Measurements from ENCODE around the gene ARID5B. TPM values are rescaled to one million over a fixed set of nuclear protein-coding genes. Genes with fewer than 3 reads are reported as not detected.

ARID5B gene
- total and polyA plus RNA-seq, 2 of the 4 experiments (the other 2 are of a cell fraction) = 41.0 to 125 TPM

GRCh38 chr10:62022830-62023229 is 121.3 kb downstream of the ARID5B start:
- Histone ChIP-seq H3K56ac (ENCODE audit: extremely low read depth, insufficient read depth, low read length) (no peak overlapping the region), H3K4me1 (ENCODE audit: control insufficient read depth, insufficient read depth, low read length) (peaks cover 34% of the 10 kb centered on the region), H4K8ac (ENCODE audit: low read depth in 2 of 2, low read length in 2 of 2) (peak overlapping the region in 1 of 2 experiments; percentile 11; a peak in 1 of 4 replicates), H3K4ac (ENCODE audit: low read depth, low read length) (peak overlapping the region; percentile 4; the same call in 1 of the 2 replicates), H3K18ac (ENCODE audit: low read depth, low read length) (no peak overlapping the region), H4K20me1 (ENCODE audit: insufficient read depth, low read length) (peaks cover 2% of the 10 kb centered on the region; the same call in 1 of the 2 replicates), H2BK5ac (ENCODE audit: low read depth, low read length, poor library complexity, severe bottlenecking) (no peak overlapping the region), H2BK20ac (ENCODE audit: low read depth, low read length) (peak overlapping the region; percentile 39; the same call in 1 of the 2 replicates), H3K9ac (ENCODE audit: low read depth, low read length) (no peak overlapping the region), H4K5ac (ENCODE audit: low read depth, low read length) (no peak overlapping the region), H3K4me2 (ENCODE audit: low read depth, low read length) (no peak overlapping the region), H2BK120ac (ENCODE audit: low read depth, low read length) (peak overlapping the region; percentile 21; the same call in 1 of the 2 replicates), H2AK5ac (ENCODE audit: low read depth, low read length) (peak overlapping the region; percentile 60; the same call in 1 of the 2 replicates), H3K23ac (ENCODE audit: low read depth, low read length) (no peak overlapping the region), H2BK15ac (ENCODE audit: low read depth, low read length) (0 out of 3 replicates have a peak overlapping the region, but pooled peaks have one; percentile 36), H3K79me1 (ENCODE audit: low read depth in 1 of 2, low read length in 2 of 2) (peaks cover 57 to 88% of the 10 kb centered on the region in 2 experiments), H3K14ac (replicated peaks; ENCODE audit: low read depth, low read length) (no peak overlapping the region), H3K27ac (ENCODE audit: insufficient read depth, low read length) (no peak overlapping the region), H3K36me3 (ENCODE audit: control insufficient read depth, insufficient read depth, low read length) (peaks cover 10% of the 10 kb centered on the region; the same call in 1 of the 2 replicates), H3K9me1 (ENCODE audit: insufficient read depth, low read length) (peaks cover 14% of the 10 kb centered on the region), H4K91ac (ENCODE audit: insufficient read depth, low read depth, low read length) (no peak overlapping the region), H3K4me3 (ENCODE audit: insufficient read depth, low read depth, low read length) (no peak overlapping the region), H2AK9ac (replicated peaks; ENCODE audit: low read depth, low read length, poor library complexity) (no peak overlapping the region), H2AFZ (replicated peaks; ENCODE audit: low read length, poor library complexity) (no peak overlapping the region), H3K9me3 (ENCODE audit: control insufficient read depth, insufficient read depth, low read length) (no peaks in the 10 kb centered on the region; the same call in 1 of the 2 replicates), H3K27me3 (ENCODE audit: control insufficient read depth, insufficient read depth, low read length) (no peaks in the 10 kb centered on the region)
- CTCF ChIA-PET = no interaction called here
- DNase-seq = no peak
- 82% methylated on average over 4 of the region's 6 CpGs; no CpG with 5 or more reads in 1 of the 2 experiments for WGBS, 2 experiments (ENCODE audit: extremely low coverage in 2 of 2, insufficient read length in 1 of 2)
- BruUV-seq (replicated peaks) = no TSS peak
- POLR2A ChIA-PET (ENCODE audit: unreplicated experiment) = no interaction called here
- TF ChIP-seq RFX5 (IDR thresholded peaks at IDR 0.05; ENCODE audit: low read depth, low read length) (no peak), MAFK (IDR thresholded peaks at IDR 0.05; ENCODE audit: low read depth, low read length) (no peak), NFE2L2 (IDR thresholded peaks at IDR 0.05; ENCODE audit: low read depth, low read length) (no peak), FOS (IDR thresholded peaks at IDR 0.05; ENCODE audit: low read depth, low read length) (no peak), POLR2A (IDR thresholded peaks at IDR 0.05; ENCODE audit: low read depth, low read length) (no peak), MAZ (IDR thresholded peaks at IDR 0.05; ENCODE audit: borderline replicate concordance, low read depth, low read length) (no peak), CHD1 (IDR thresholded peaks at IDR 0.05; ENCODE audit: low read depth, low read length) (no peak), CEBPB (IDR thresholded peaks at IDR 0.05; ENCODE audit: low read depth, low read length) (no peak), MXI1 (IDR thresholded peaks at IDR 0.05; ENCODE audit: borderline replicate concordance, low read depth, low read length) (no peak), USF2 (IDR thresholded peaks at IDR 0.05; ENCODE audit: low read depth, low read length) (no peak), RCOR1 (IDR thresholded peaks at IDR 0.05; ENCODE audit: insufficient replicate concordance, low read length) (no peak), BHLHE40 (IDR thresholded peaks at IDR 0.05; ENCODE audit: low read depth, low read length) (no peak), SMC3 (IDR thresholded peaks at IDR 0.05; ENCODE audit: low read depth, low read length) (no peak), RAD21 (IDR thresholded peaks at IDR 0.05; ENCODE audit: low read length) (no peak), CTCF (conservative IDR thresholded peaks at IDR 0.05; ENCODE audit: low read depth, low read length) (no peak)
- TF ChIP-seq, protein P1, sequence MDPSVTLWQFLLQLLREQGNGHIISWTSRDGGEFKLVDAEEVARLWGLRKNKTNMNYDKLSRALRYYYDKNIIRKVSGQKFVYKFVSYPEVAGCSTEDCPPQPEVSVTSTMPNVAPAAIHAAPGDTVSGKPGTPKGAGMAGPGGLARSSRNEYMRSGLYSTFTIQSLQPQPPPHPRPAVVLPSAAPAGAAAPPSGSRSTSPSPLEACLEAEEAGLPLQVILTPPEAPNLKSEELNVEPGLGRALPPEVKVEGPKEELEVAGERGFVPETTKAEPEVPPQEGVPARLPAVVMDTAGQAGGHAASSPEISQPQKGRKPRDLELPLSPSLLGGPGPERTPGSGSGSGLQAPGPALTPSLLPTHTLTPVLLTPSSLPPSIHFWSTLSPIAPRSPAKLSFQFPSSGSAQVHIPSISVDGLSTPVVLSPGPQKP (IDR thresholded peaks at IDR 0.05; ENCODE audit: borderline replicate concordance, low read depth, low read length) = no peak
- dilution Hi-C loops (cut with HindIII; ENCODE audit: low sequenced_read_pairs, unreplicated experiment) (no loop called here), intact Hi-C loops (cut with micrococcal nuclease) (no loop called here), in situ Hi-C loops (cut with MboI; ENCODE audit: low sequenced_read_pairs) (no loop called here)
- ATAC-seq (ENCODE audit: low read depth) = no peak
